Hepatocyte (in vitro differentiated cells): ENCODE results near the gene CBX5. TPM values are rescaled to one million over a fixed set of nuclear protein-coding genes. Genes with fewer than 3 reads are reported as not detected.

Experiments
- DNase-seq: peaks from one replicate; pipeline ENCODE4 v3.0.0-alpha.2; 2016; ENCODE audit warnings: low spot score
- H2AFZ ChIP-seq: fragments of 200-600 bp; sonication (generic); 2 replicates; pipeline ENCODE4 v1.6.0; 2016; ENCODE audit warnings: antibody characterized with exemption, mild to moderate bottlenecking
- H3K27ac ChIP-seq: fragments of 200-600 bp; sonication (generic); 2 replicates; pipeline ENCODE4 v1.5.1; 2016; ENCODE audit warnings: mild to moderate bottlenecking
- H3K27me3 ChIP-seq: fragments of 200-600 bp; sonication (generic); 2 replicates; pipeline ENCODE4 v1.6.1; 2016
- H3K36me3 ChIP-seq: fragments of 200-600 bp; sonication (generic); replicated peaks from 2 replicates; pipeline ENCODE4 v1.5.1; 2016; ENCODE audit warnings: low read depth; ENCODE audit not compliant: insufficient read depth
- H3K4me1 ChIP-seq: fragments of 200-600 bp; sonication (generic); 2 replicates; pipeline ENCODE4 v1.5.1; 2016; ENCODE audit warnings: mild to moderate bottlenecking, moderate library complexity; ENCODE audit not compliant: insufficient read depth
- H3K4me2 ChIP-seq: fragments of 200-600 bp; sonication (generic); 2 replicates; pipeline ENCODE4 v1.6.0; 2016
- H3K4me3 ChIP-seq: fragments of 200-600 bp; sonication (generic); 2 replicates; pipeline ENCODE4 v1.5.1; 2016; ENCODE audit warnings: mild to moderate bottlenecking
- H3K79me2 ChIP-seq: fragments of 200-600 bp; sonication (generic); 2 replicates; pipeline ENCODE4 v1.6.0; 2017; ENCODE audit warnings: mild to moderate bottlenecking
- H3K9me2 ChIP-seq: fragments of 200-600 bp; sonication (generic); replicated peaks from 2 replicates; pipeline ENCODE4 v1.6.0; 2017; ENCODE audit warnings: mild to moderate bottlenecking; ENCODE audit not compliant: insufficient read depth
- H3K9me3 ChIP-seq: fragments of 200-600 bp; sonication (generic); 2 replicates; pipeline ENCODE4 v1.5.1; 2016; ENCODE audit warnings: low read depth, mild to moderate bottlenecking
- H4K20me1 ChIP-seq: fragments of 200-600 bp; sonication (generic); 2 replicates; pipeline ENCODE4 v1.6.0; 2016; ENCODE audit warnings: mild to moderate bottlenecking; ENCODE audit not compliant: insufficient read depth, poor library complexity, severe bottlenecking
- EZH2 ChIP-seq: fragments of 200-600 bp; sonication (generic); IDR thresholded peaks from 2 replicates; pipeline ENCODE4 v1.6.1; 2016; ENCODE audit warnings: antibody characterized with exemption, mild to moderate bottlenecking, borderline replicate concordance
- EZH2phosphoT487 ChIP-seq: fragments of 200-600 bp; sonication (generic); IDR thresholded peaks from one replicate; pipeline ENCODE4 v1.6.1; 2018; ENCODE audit warnings: antibody characterized with exemption, mild to moderate bottlenecking, low read depth, moderate library complexity; ENCODE audit not compliant: unreplicated experiment, severe bottlenecking
- WGBS: methylation state at CpG from one replicate; pipeline ENCODE4 v1.1.6; 2016; ENCODE audit warnings: low lambda C conversion rate; ENCODE audit errors: missing lambda C conversion rate; 5-methylcytosine and 5-hydroxymethylcytosine counted together
- polyA plus RNA-seq: library from polyadenylated mRNA; unstranded; fragments of >200 nt; fragmentation: Nextera tagmentation; extraction: Ambion mirVana; gene quantifications from 2 replicates; pipeline ENCODE4 v1.2.1, GENCODE V29; 2016
- total RNA-seq: library from RNA; depleted of rRNA; stranded (reverse); fragments of >200 nt; gene quantifications from 2 replicates; pipeline ENCODE4 v1.2.3, GENCODE V29; 2014
- TF ChIP-seq, protein P1 (sequence below): fragments of 200-600 bp; sonication (generic); IDR thresholded peaks from 2 replicates; pipeline ENCODE4 v1.5.1; 2016; ENCODE audit warnings: antibody characterized with exemption, mild to moderate bottlenecking; ENCODE audit not compliant: poor library complexity

CBX5 gene
- total and polyA plus RNA-seq, 2 experiments from 2014 or later, result 21.9 to 60.1 TPM

DNA sequence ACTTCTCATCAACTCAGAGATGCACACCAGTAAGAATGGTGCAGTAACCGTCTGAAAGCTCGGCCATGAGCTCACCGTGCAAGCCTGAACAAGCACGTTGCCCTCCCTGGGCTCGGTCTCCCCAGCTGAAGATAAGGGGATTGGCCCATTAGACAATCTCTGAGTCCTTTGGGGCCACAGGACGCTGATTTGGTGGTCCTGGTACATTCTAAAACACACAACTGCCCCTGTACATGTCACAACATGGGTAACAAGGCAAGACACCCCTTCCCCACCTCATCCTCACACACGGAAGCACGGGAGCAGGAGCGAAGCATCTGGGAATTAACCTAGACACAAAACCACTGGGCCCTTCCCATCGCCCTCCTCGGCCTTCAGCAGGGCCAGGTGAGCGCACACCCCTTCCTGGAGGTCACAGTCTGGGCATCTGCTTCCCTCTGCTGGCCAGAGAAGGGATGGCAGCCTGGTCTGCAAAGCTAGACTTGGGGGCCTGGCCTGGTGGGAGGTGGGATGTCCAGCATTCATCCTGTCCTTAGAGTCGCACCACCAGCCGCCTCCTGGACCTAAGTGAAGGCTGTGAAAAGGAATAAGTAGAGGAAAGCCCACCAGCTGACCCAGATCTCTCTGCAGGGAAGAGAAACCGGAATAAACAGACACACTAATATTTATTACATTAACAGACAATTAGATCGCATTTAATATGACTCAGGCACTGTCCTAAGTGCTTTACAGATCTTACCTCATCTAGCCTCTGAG is 72.2 kb downstream of the CBX5 start:
- Histone ChIP-seq H3K27ac (no peak overlapping the region), H3K27me3 (peaks cover 22% of the 10 kb centered on the region), H3K4me3 (no peak overlapping the region), H3K4me2 (no peak overlapping the region), H3K4me1 (no peaks in the 10 kb centered on the region), H3K36me3 (no peaks in the 10 kb centered on the region), H3K9me3 (no peaks in the 10 kb centered on the region), H4K20me1 (no peaks in the 10 kb centered on the region), H2AFZ (no peak overlapping the region), H3K79me2 (no peaks in the 10 kb centered on the region), H3K9me2 (no peaks in the 10 kb centered on the region)
- peak; percentile 85 for DNase-seq
- TF ChIP-seq EZH2, result no peak
- TF ChIP-seq, protein P1, sequence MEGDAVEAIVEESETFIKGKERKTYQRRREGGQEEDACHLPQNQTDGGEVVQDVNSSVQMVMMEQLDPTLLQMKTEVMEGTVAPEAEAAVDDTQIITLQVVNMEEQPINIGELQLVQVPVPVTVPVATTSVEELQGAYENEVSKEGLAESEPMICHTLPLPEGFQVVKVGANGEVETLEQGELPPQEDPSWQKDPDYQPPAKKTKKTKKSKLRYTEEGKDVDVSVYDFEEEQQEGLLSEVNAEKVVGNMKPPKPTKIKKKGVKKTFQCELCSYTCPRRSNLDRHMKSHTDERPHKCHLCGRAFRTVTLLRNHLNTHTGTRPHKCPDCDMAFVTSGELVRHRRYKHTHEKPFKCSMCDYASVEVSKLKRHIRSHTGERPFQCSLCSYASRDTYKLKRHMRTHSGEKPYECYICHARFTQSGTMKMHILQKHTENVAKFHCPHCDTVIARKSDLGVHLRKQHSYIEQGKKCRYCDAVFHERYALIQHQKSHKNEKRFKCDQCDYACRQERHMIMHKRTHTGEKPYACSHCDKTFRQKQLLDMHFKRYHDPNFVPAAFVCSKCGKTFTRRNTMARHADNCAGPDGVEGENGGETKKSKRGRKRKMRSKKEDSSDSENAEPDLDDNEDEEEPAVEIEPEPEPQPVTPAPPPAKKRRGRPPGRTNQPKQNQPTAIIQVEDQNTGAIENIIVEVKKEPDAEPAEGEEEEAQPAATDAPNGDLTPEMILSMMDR, result peak; percentile 81
- TF ChIP-seq EZH2phosphoT487, result no peak
- 29% methylated on average over 16 of the region's 16 CpGs for WGBS

DNA sequence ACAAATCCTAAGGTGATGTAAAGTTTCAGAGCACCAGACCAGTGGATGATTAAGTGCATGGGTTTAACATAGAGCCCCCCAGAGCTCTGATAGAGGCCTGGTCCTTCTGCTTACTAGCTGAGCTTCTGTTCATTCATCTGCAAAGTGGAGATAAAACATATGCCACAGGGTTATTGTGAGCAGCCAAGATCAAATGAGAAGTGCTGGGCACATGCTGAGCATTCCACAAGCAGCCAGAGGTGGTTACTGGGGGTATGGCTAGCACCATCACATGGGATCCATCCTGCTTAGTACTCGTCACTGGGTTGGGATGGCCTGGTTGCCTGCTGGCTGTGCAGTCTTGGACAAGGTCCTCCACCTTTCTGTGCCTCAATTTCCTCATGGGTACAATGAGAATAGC is 73.1 kb downstream of the CBX5 start:
- Histone ChIP-seq H3K4me3 (no peak overlapping the region), H3K4me1 (no peaks in the 10 kb centered on the region), H4K20me1 (no peaks in the 10 kb centered on the region), H2AFZ (no peak overlapping the region), H3K36me3 (no peaks in the 10 kb centered on the region), H3K4me2 (no peak overlapping the region), H3K27ac (no peak overlapping the region), H3K27me3 (peaks cover 22% of the 10 kb centered on the region), H3K79me2 (no peaks in the 10 kb centered on the region), H3K9me2 (no peaks in the 10 kb centered on the region), H3K9me3 (no peaks in the 10 kb centered on the region)
- no peak for DNase-seq
- TF ChIP-seq EZH2phosphoT487 (no peak), EZH2 (no peak)
- TF ChIP-seq, protein P1, result no peak
- 82% methylated on average over 1 of the region's 1 CpG for WGBS

DNA sequence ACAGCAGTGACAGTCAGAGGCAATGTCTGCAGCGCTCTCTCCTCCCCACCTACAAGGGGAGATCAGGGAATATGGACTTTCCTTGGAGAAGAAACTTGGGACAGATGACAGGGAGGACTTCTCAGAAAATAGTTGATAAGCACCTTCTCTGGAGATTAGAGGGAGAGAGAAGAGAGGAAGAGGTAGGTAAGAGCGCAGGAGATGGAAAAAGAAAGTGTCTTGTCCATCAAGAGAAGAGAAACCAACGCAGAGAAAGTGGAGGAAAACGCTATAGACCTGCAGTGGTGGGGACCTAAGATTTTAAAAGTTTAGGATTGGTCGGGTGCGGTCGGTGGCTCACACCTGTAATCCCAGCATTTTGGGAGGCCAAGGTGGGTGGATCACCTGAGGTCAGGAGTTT is 75.6 kb downstream of the CBX5 start:
- Histone ChIP-seq H3K9me3 (no peaks in the 10 kb centered on the region), H3K27me3 (peaks cover 22% of the 10 kb centered on the region), H3K4me1 (no peaks in the 10 kb centered on the region), H4K20me1 (no peaks in the 10 kb centered on the region), H3K79me2 (no peaks in the 10 kb centered on the region), H3K9me2 (no peaks in the 10 kb centered on the region), H3K36me3 (no peaks in the 10 kb centered on the region), H2AFZ (no peak overlapping the region), H3K27ac (no peak overlapping the region), H3K4me3 (no peak overlapping the region), H3K4me2 (no peak overlapping the region)
- no peak for DNase-seq
- 81% methylated on average over 7 of the region's 7 CpGs for WGBS
- TF ChIP-seq EZH2phosphoT487, result no peak
- TF ChIP-seq EZH2, result no peak
- TF ChIP-seq, protein P1, result no peak
